ENCODE data around the gene GALNT18.

GALNT18 gene

GRCh38 chr11:11657218-11657955 is 35.6 kb upstream of the GALNT18 start:
- no peaks in the 10 kb centered on the region for H3K9me3 ChIP-seq
- TF ChIP-seq CTCF (IDR thresholded peaks at IDR 0.05; ENCODE audit: low read depth, low read length) = no peak
- no peaks in the 10 kb centered on the region for H3K36me3 ChIP-seq
- no peak for DNase-seq
- H3K27me3 ChIP-seq = no peaks in the 10 kb centered on the region
- H3K4me1 ChIP-seq = no peaks in the 10 kb centered on the region
- H3K4me3 ChIP-seq (ENCODE audit: low read depth, low read length) = no peak overlapping the region

GRCh38 chr11:11641581-11641980 is 19.8 kb upstream of the GALNT18 start:
- DNase-seq = no peak
- H3K27me3 ChIP-seq = no peaks in the 10 kb centered on the region
- TF ChIP-seq CTCF (IDR thresholded peaks at IDR 0.05; ENCODE audit: low read depth, low read length) = no peak
- H3K4me3 ChIP-seq (ENCODE audit: low read depth, low read length) = no peak overlapping the region
- H3K9me3 ChIP-seq = no peaks in the 10 kb centered on the region
- H3K36me3 ChIP-seq = no peaks in the 10 kb centered on the region
- no peaks in the 10 kb centered on the region for H3K4me1 ChIP-seq

- DNase-seq = no peak
- Histone ChIP-seq H3K4me3 (ENCODE audit: low read depth, low read length) (no peak overlapping the region), H3K4me1 (no peaks in the 10 kb centered on the region), H3K9me3 (no peaks in the 10 kb centered on the region), H3K27me3 (no peaks in the 10 kb centered on the region), H3K36me3 (no peaks in the 10 kb centered on the region)
- TF ChIP-seq CTCF (IDR thresholded peaks at IDR 0.05; ENCODE audit: low read depth, low read length) = no peak
These were observed 19.2 kb upstream of the GALNT18 start for GRCh38 chr11:11640996-11641395.

- no peak for DNase-seq
- no peak overlapping the region for H3K4me3 ChIP-seq (ENCODE audit: low read depth, low read length)
- no peaks in the 10 kb centered on the region for H3K9me3 ChIP-seq
- H3K27me3 ChIP-seq = no peaks in the 10 kb centered on the region
- no peaks in the 10 kb centered on the region for H3K36me3 ChIP-seq
- H3K4me1 ChIP-seq = no peaks in the 10 kb centered on the region
- no peak for TF ChIP-seq CTCF (IDR thresholded peaks at IDR 0.05; ENCODE audit: low read depth, low read length)
These were observed 18.3 kb upstream of the GALNT18 start for GRCh38 chr11:11640152-11640551.

- H3K4me3 ChIP-seq (ENCODE audit: low read depth, low read length) = no peak overlapping the region
- no peaks in the 10 kb centered on the region for H3K4me1 ChIP-seq
- H3K36me3 ChIP-seq = no peaks in the 10 kb centered on the region
- no peaks in the 10 kb centered on the region for H3K9me3 ChIP-seq
- DNase-seq = no peak
- no peaks in the 10 kb centered on the region for H3K27me3 ChIP-seq
- no peak for TF ChIP-seq CTCF (IDR thresholded peaks at IDR 0.05; ENCODE audit: low read depth, low read length)
These were observed 14.9 kb upstream of the GALNT18 start for GRCh38 chr11:11636671-11637070.

- DNase-seq = no peak
- H3K36me3 ChIP-seq = no peaks in the 10 kb centered on the region
- no peaks in the 10 kb centered on the region for H3K9me3 ChIP-seq
- H3K27me3 ChIP-seq = no peaks in the 10 kb centered on the region
- no peak overlapping the region for H3K4me3 ChIP-seq (ENCODE audit: low read depth, low read length)
- no peaks in the 10 kb centered on the region for H3K4me1 ChIP-seq
- no peak for TF ChIP-seq CTCF (IDR thresholded peaks at IDR 0.05; ENCODE audit: low read depth, low read length)
These were observed 13.6 kb upstream of the GALNT18 start for GRCh38 chr11:11635443-11635842.
